CD4-positive, alpha-beta T cell treated with Interleukin-4 for 4 hours (primary cell): ENCODE results near the gene MKKS.
"Not testable (repeated sequence)": the region's sequence is repeated elsewhere in the genome, so short reads cannot be mapped to it uniquely, and the experiment has no call there.

ENCODE experiments used
- DNase-seq: peaks from one replicate; pipeline ENCODE4 v3.0.0-alpha.2; 2020

Gene MKKS

GRCh38 chr20:10411673-10412072, 22.3 kb downstream of the MKKS start:
- no peak for DNase-seq

DNA sequence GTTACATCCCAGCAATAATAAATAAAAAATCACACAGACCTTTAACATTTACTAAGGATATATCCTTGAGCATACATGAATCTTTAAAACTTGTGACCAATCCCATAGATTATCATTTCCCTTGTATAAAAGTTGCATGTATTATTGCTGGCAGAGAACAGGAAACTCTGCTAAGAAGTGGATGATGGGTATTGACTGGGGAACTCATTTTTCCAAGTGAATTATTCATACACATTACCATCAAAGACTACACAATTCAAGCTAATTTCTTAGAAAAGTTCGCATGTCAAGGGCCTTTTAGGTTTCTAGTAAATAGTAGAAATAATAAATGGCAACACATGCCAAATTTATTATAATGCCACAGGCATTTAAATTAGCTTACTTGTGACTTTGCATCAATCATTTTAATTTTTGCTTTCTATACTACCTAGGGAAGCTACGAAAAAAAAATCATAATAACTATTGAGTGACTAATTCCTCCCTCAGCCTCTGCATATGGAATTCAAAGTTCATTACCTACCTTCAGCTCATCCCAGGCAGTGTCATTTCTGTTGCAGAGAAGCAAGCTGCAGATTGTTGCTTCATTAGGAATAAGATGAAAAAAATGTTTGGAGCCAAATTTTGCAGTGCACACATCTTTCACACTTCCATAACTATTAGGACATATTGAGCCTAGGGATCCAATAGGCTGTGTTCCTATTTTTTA, 25.8 kb downstream of the MKKS start:
- no peak for DNase-seq

GRCh38 chr20:10404959-10405530, 29.0 kb downstream of the MKKS start:
- no peak for DNase-seq

GRCh38 chr20:10404023-10404628, 29.9 kb downstream of the MKKS start:
- DNase-seq: no peak

DNA sequence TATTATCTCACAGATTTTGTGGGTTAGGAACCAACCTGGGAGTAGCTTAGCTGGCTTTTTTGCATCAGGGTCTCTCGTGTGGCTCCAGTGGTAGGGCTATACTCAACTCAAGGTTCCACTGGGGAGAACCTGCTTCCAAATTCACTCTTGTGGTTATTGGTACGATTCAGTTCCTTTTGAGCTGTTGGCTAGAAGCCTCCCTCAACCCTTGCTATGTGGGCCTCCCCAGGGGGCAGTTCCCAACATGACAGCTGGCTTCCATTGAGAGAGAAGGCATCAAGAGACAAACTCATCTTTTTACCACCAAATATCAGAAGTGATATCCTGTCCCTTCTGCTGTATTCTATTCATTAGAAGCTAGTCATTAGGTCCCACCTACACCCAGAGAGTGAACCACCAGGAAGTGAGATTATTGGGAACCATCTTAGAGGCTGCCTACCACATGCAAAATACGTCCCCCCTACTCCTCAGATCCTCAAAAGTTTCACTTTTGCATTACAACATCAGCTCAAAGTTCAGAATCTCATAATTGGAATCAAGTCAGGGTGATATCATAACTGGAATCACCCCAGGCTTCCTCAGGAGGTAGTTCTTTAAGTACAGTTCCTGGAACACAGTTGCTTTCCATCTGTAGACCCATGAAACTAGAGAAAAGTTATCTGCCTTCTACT, 30.9 kb downstream of the MKKS start:
- no peak for DNase-seq

- no peak for DNase-seq
These were observed 35.1 kb downstream of the MKKS start for GRCh38 chr20:10398834-10399369.

- not testable (repeated sequence) for DNase-seq
These were observed 39.3 kb downstream of the MKKS start for GRCh38 chr20:10394752-10395151.

DNA sequence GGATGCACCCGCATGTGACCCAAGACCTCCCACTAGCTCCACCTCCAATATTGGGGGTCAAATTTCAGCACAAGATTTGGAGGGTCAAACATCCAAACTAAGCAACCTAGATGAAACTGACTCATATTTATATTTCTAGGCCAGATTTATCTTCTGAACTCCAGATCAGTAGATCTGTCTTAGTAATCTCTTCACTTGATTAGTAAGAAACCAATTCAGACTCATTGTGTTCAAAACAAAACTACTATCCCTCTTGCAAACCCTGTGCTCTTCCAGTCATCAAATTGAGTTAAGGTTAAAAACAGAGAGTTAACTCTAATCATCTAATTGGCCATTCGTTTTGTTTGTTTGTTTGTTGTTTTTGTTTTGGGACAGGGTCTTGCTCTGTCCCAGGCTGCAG, 43.3 kb downstream of the MKKS start:
- DNase-seq: no peak

- DNase-seq: no peak
These were observed 45.4 kb downstream of the MKKS start for GRCh38 chr20:10388597-10388996.

- DNase-seq: no peak
These were observed 46.3 kb downstream of the MKKS start for GRCh38 chr20:10387686-10388085.

DNA sequence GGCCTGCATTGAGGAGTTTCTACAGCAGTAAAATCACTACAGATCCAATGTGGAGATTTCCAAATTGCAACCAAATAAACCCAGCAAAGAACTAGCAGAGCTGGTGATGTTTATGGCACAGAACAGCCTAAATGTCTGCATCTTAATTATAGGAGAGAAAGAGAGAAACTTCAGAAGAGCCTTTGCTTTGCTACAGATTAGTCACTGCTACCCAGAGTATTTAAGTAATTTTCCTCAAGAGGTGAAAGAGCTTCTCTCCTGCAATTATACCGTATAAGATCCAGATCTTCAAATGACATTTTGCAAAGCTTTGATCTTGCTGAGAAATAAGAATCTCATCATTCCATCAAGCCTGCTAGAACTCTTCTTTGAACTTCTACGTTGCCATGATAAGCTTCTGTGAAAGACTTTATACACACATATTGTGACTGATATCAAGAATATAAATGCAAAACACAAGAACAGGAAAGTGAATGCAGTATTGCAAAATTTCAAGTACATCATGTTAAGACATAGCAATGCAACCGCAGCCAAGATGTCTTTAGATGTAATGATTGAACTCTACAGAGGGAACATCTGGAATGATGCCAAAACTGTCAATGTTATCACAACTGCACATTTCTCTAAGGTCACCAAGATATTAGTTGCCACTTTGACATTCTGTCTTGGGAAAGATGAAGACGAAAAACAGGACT, 48.0 kb downstream of the MKKS start:
- no peak for DNase-seq

GRCh38 chr20:10381477-10381876, 52.5 kb downstream of the MKKS start:
- no peak for DNase-seq

DNA sequence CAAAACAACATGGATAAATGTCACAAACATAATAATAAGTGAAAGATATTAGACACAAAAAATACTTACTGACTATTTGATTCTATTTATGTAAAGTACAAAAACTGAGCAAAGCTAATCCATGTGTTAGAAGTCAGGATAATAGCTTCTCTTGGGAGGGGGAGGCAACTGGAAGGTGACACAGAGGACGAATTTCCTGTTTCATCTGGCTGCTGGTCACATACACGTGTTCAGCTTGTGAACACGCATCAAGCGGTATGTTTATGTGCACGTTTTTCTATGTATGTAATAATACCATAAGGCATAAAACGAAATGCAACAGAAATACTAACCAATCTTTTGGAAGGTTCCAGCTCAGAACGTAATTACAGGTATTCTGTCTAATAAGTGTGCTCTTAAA, 54.3 kb downstream of the MKKS start:
- DNase-seq: no peak

DNA sequence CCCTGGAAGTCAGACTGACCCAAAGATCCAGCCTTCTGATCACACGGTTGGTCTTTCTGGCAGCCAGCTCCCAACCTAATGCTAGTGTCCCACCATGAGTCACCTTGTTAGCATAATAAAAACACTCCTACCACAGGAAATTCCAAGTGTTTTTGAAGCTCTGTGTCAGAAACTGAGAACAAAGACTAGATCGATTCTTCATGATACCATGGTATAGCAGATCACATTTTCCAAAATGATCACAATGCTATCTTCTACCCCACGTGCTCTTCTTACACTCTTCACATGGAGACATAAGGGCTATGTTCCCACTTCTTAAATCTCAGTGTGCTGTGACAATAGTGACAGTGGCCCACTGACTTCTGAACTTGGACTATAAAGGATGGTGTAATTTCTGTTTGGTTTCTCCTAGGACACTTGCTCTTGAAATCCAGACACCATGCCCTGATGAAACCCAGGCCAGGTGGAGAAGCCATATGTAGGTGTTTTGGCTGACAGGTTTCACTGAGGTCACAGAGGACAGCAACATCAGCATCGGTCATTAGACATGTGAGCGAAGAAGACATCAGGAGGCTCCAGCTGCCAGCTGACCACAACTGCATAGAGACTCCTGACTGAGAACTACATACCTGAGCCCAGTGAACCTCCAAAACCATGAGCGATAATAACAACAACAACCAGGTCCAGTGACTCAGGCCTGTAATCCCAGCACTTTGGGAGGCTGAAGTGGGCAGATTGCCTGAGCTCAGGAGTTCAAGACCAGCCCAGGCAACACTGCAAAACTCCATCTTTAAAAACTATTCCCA, 57.5 kb downstream of the MKKS start:
- no peak for DNase-seq

DNA sequence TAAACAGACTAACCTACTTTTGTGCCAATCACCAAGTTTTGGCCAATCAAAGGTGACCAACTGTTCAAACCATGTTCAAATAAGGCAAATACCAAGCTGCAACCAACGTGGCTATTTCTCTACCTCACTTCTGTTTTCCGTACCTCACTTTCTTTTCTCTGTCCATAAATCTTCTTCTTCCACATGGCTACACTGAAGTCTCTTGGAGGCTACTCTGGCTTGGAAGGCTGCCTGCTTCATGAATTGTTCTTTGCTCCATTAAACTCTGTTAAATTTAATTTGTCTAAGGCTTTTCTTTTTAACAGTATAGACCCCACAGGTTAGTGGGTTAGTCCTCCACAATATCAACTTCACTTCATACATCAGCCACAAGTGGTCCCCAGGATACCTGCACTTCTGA, 58.8 kb downstream of the MKKS start:
- no peak for DNase-seq

GRCh38 chr20:10374036-10374435, 60.0 kb downstream of the MKKS start:
- DNase-seq: no peak

DNA sequence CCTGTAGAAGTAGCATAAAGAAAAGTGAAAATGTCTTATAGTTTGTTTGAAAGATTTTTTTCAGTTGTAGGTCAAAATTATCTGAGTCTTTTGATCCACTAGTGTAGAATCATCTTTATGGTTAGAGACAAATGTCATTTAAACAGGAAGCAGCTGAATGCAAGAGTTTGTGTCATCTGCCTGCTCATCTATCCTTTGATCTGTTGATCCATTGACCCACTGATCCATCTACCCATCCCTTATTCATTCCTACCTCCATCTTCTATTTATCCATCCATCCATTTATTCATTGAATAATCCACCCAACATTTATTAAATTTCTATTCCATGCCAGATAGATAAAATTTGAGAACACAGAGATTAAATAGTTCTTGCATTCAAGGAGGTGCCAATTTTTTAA, 62.6 kb downstream of the MKKS start:
- DNase-seq: no peak

DNA sequence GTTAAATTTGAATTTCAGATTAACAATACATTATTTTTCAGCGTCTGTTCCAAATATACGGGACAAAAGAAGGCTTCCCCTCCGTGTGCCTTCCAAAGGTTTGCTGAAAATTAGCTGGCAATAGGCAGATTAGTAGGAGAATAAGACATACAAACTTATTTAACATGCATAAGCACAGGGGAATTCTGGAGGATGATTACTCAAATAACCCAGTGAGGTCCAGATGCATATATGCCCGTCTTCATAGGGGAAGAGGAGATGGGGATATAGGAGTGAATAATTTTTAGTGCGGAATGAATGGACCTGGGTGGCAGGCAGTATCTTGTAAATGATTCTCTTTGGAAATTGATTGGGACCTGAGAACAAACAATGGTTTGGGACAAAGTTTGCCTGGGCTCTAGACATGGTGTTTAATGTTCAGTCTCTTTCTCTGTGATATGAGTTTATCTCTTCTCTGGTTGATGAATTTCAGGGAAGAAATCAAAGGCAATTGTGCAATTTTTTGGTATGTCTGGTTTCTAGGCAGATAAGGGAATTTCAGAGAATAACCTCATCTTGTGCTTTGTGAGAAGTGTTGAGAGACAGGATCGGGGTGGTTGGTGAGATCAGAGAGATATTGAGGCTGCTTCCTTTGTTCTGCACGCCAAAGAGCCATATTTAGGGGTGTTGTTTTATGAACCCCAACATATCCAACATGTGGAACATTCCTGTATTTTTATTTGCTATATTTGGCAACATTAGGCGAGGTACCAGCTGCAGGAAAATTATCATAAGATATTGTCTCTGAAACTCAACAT, 63.7 kb downstream of the MKKS start:
- no peak for DNase-seq

GRCh38 chr20:10369723-10370090, 64.3 kb downstream of the MKKS start:
- no peak for DNase-seq

GRCh38 chr20:10368702-10369041, 65.3 kb downstream of the MKKS start:
- DNase-seq: no peak

DNA sequence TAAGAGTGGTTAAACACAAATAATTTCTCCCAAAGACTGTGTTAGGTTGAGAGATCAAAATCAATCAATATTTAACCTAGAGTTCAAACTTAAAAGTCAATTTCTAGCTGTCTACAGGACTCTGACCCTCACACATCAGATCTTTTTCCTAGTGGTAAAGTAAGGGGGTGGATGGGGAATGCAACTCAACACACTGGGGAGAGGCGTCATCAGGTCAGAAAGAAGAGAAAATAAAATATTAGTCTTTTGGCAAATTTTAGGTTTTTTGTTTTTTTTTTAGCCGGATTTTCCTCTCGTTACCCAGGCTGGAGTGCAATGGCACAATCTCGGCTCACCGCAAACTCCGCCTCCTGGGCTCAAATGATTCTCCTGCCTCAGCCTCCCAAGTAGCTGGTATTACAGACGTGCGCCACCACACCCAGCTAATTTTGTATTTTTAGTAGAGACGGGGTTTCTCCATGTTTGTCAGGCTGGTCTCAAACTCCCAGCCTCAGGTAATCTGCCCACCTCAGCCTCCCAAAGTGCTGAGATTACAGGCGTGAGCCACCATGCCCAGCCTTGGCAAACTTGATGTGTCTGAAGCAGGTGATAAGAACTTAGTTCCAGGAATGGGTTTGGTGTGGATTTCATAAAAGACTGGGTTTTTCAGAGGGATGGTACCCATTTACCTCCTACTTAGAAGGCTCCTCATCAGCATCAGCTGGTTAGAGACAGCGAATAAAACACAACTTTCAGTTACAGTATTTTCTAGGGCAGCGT, 65.9 kb downstream of the MKKS start:
- no peak for DNase-seq
